GM12865 (cell line): ENCODE measurements around the gene RFK.

Source experiments
- DNase-seq: peaks from one replicate; pipeline ENCODE4 v3.0.0; 2010; ENCODE audit warnings: low read depth
- H3K4me3 ChIP-seq: 2 replicates; pipeline ENCODE4 v1.5.1; 2011; ENCODE audit warnings: mild to moderate bottlenecking, low read depth, low read length, control low read depth
- CTCF ChIP-seq: IDR thresholded peaks from 2 replicates; pipeline ENCODE4 v1.5.1; 2011; ENCODE audit warnings: low read length, control low read depth, low read depth, inconsistent platforms; ENCODE audit not compliant: insufficient read depth; ENCODE audit errors: missing control alignments

The RFK gene

GRCh38 chr9:76359766-76360165, 34.5 kb downstream of the RFK start:
- TF ChIP-seq CTCF = no peak

GRCh38 chr9:76359365-76359764, 34.9 kb downstream of the RFK start:
- DNase-seq = no peak
- no peak overlapping the region for H3K4me3 ChIP-seq
- no peak for TF ChIP-seq CTCF

More at GRCh38 chr9:76359766-76360165, 34.5 kb downstream of the RFK start:
- DNase-seq = no peak
- H3K4me3 ChIP-seq = no peak overlapping the region

GRCh38 chr9:76358628-76359280, 35.5 kb downstream of the RFK start:
- DNase-seq = no peak
- no peak overlapping the region for H3K4me3 ChIP-seq
- TF ChIP-seq CTCF = no peak

GRCh38 chr9:76357555-76357954, 36.7 kb downstream of the RFK start:
- H3K4me3 ChIP-seq = no peak overlapping the region
- TF ChIP-seq CTCF = no peak
- DNase-seq = no peak

GRCh38 chr9:76355886-76356285, 38.3 kb downstream of the RFK start:
- H3K4me3 ChIP-seq = no peak overlapping the region
- no peak for DNase-seq
- no peak for TF ChIP-seq CTCF

- TF ChIP-seq CTCF = no peak
- H3K4me3 ChIP-seq = no peak overlapping the region
- DNase-seq = no peak
These were observed 40.0 kb downstream of the RFK start for GRCh38 chr9:76354221-76354620.

- TF ChIP-seq CTCF = no peak
- no peak overlapping the region for H3K4me3 ChIP-seq
- no peak for DNase-seq
These were observed 40.9 kb downstream of the RFK start for GRCh38 chr9:76353280-76353679.
